Astrocyte of the spinal cord (primary cell): ENCODE measurements around the gene MTMR1.

Experiments used
- DNase-seq: peaks from one replicate; pipeline ENCODE4 v3.0.0; 2011; ENCODE audit warnings: low read depth, low spot score
- H3K4me3 ChIP-seq: 2 replicates; pipeline ENCODE4 v1.5.1; 2011; ENCODE audit warnings: low read depth, mild to moderate bottlenecking, low read length, moderate library complexity
- CTCF ChIP-seq: IDR thresholded peaks from 2 replicates; pipeline ENCODE4 v1.5.1; 2012; ENCODE audit warnings: low read depth, mild to moderate bottlenecking, low read length, inconsistent platforms
- in situ Hi-C: cut with HindIII; loops from 2 replicates; pipeline ENCODE4 v1.10.0; 2017; ENCODE audit warnings: low sequenced_read_pairs

The MTMR1 gene

GRCh38 chrX:150694738-150695410 lies 1.7 kb downstream of the MTMR1 start:
- no peak for TF ChIP-seq CTCF
- H3K4me3 ChIP-seq = no peak overlapping the region
- in situ Hi-C loops = no loop called here
- no peak for DNase-seq

- in situ Hi-C loops = no loop called here
- no peak for DNase-seq
- no peak for TF ChIP-seq CTCF
- no peak overlapping the region for H3K4me3 ChIP-seq
These were observed 3.1 kb downstream of the MTMR1 start for GRCh38 chrX:150696331-150696730.

- no peak for TF ChIP-seq CTCF
- DNase-seq = no peak
- in situ Hi-C loops = no loop called here
- no peak overlapping the region for H3K4me3 ChIP-seq
These were observed 3.7 kb downstream of the MTMR1 start for GRCh38 chrX:150696866-150697265.

GRCh38 chrX:150697641-150698040 lies 4.4 kb downstream of the MTMR1 start:
- TF ChIP-seq CTCF = no peak
- in situ Hi-C loops = no loop called here
- no peak overlapping the region for H3K4me3 ChIP-seq
- no peak for DNase-seq

- in situ Hi-C loops = no loop called here
- TF ChIP-seq CTCF = no peak
- no peak for DNase-seq
- no peak overlapping the region for H3K4me3 ChIP-seq
These were observed 5.8 kb downstream of the MTMR1 start for GRCh38 chrX:150698981-150699380.

GRCh38 chrX:150700107-150700506 lies 6.9 kb downstream of the MTMR1 start:
- in situ Hi-C loops = no loop called here

More at GRCh38 chrX:150700107-150700506, 6.9 kb downstream of the MTMR1 start:
- no peak for DNase-seq
- no peak overlapping the region for H3K4me3 ChIP-seq
- TF ChIP-seq CTCF = no peak
